ENCODE data around the gene AK2.
"Not testable (repeated sequence)": the region's sequence is repeated elsewhere in the genome, so short reads cannot be mapped to it uniquely, and the experiment has no call there.

The AK2 gene

GRCh38 chr1:33050221-33051076 lies 13.8 kb upstream of the AK2 start:
- no peak for DNase-seq (ENCODE audit: low read depth)

- DNase-seq (ENCODE audit: low read depth) = no peak
These were observed 12.7 kb upstream of the AK2 start for GRCh38 chr1:33049371-33049770.

GRCh38 chr1:33048426-33048825 lies 11.7 kb upstream of the AK2 start:
- no peak for DNase-seq (ENCODE audit: low read depth)

GRCh38 chr1:33047839-33048305 lies 11.2 kb upstream of the AK2 start:
- DNase-seq (ENCODE audit: low read depth) = no peak

GRCh38 chr1:33047290-33047689 lies 10.6 kb upstream of the AK2 start:
- no peak for DNase-seq (ENCODE audit: low read depth)

- DNase-seq (ENCODE audit: low read depth) = not testable (repeated sequence)
These were observed 9.6 kb upstream of the AK2 start for GRCh38 chr1:33046234-33046633.

GRCh38 chr1:33045814-33046213 lies 9.1 kb upstream of the AK2 start:
- DNase-seq (ENCODE audit: low read depth) = no peak

GRCh38 chr1:33045246-33045645 lies 8.6 kb upstream of the AK2 start:
- no peak for DNase-seq (ENCODE audit: low read depth)

- DNase-seq (ENCODE audit: low read depth) = no peak
These were observed 6.8 kb upstream of the AK2 start for GRCh38 chr1:33043267-33044092.

GRCh38 chr1:33042831-33043230 lies 6.1 kb upstream of the AK2 start:
- DNase-seq (ENCODE audit: low read depth) = no peak

GRCh38 chr1:33041026-33041425 lies 4.3 kb upstream of the AK2 start:
- no peak for DNase-seq (ENCODE audit: low read depth)

- DNase-seq (ENCODE audit: low read depth) = no peak
These were observed 3.2 kb upstream of the AK2 start for GRCh38 chr1:33039840-33040239.

GRCh38 chr1:33036051-33036525 lies 595 bp downstream of the AK2 start:
- DNase-seq (ENCODE audit: low read depth) = no peak

- DNase-seq (ENCODE audit: low read depth) = no peak
These were observed 4.4 kb downstream of the AK2 start for GRCh38 chr1:33032126-33032869.

- no peak for DNase-seq (ENCODE audit: low read depth)
These were observed 5.2 kb downstream of the AK2 start for GRCh38 chr1:33031506-33031905.

GRCh38 chr1:33030575-33030974 lies 6.1 kb downstream of the AK2 start:
- no peak for DNase-seq (ENCODE audit: low read depth)

GRCh38 chr1:33029921-33030320 lies 6.8 kb downstream of the AK2 start:
- no peak for DNase-seq (ENCODE audit: low read depth)

- no peak for DNase-seq (ENCODE audit: low read depth)
These were observed 7.5 kb downstream of the AK2 start for GRCh38 chr1:33029209-33029608.

- no peak for DNase-seq (ENCODE audit: low read depth)
These were observed 10.9 kb downstream of the AK2 start for GRCh38 chr1:33025761-33026160.

- DNase-seq (ENCODE audit: low read depth) = no peak
These were observed 11.5 kb downstream of the AK2 start for GRCh38 chr1:33025180-33025569.

GRCh38 chr1:33024430-33025179 lies 12.1 kb downstream of the AK2 start:
- not testable (repeated sequence) for DNase-seq (ENCODE audit: low read depth)

Data from stimulated activated CD8-positive, alpha-beta memory T cell treated with anti-CD3 and anti-CD28 coated beads, Interleukin-15, amount 100 ng/mL, for 1 hour (primary cell).